GM21390 (cell line): ENCODE data around the gene ZNF143.
"Not testable (repeated sequence)": the region's sequence is repeated elsewhere in the genome, so short reads cannot be mapped to it uniquely, and the experiment has no call there.

Experiments used
- ATAC-seq: cut with Tn5 transposase; IDR thresholded peaks from one replicate; pipeline ENCODE4 v1.9.1; 2021; ENCODE audit not compliant: unreplicated experiment

Gene ZNF143

DNA sequence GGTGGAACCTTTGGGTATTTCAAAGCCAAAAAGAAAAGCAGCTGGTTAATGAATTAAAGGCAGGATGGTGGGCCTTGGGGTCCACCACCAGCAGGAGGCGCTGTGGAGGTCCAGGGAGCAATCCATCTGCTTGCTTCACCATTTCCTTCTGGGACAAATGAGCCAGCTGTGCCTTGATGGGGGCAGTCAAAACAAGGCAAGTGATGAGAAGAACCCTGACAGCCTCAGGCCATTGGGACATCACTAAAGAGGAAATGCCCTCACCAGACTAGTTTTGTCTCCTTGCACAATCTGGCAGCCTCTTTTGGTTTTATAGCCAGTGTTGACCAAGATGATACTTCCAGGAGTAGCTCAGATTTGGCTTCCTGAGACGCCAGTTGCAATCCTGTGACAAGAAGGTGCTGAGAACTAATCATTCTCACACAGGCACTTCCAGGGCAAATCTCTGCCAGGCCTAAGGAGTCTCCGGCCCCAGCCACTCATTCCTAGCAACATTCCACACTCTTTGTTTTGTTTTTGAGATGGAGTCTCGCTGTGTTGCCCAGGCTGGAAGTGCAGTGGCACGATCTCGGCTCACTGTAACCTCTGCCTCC, 74.5 kb downstream of the ZNF143 start:
- ATAC-seq, result no peak

DNA sequence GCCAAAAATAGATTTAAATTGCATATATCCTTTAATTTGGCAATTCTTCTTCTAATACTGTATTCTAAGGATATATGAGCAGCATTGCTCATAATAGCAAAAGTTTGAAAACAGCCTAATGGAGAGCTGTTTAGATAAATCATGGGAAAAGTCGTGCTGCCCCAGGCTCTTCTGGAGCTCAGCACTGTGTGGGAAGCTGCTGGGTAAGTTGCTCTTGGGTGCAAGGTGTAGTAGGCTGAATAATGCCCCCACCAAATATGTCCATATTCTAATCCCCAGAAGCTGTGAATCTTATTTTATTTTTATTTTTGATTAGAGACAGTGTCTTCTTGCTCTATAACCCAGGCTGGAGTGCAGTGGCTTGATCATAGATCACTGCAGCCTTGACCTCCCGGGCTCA, 77.7 kb downstream of the ZNF143 start:
- no peak for ATAC-seq

DNA sequence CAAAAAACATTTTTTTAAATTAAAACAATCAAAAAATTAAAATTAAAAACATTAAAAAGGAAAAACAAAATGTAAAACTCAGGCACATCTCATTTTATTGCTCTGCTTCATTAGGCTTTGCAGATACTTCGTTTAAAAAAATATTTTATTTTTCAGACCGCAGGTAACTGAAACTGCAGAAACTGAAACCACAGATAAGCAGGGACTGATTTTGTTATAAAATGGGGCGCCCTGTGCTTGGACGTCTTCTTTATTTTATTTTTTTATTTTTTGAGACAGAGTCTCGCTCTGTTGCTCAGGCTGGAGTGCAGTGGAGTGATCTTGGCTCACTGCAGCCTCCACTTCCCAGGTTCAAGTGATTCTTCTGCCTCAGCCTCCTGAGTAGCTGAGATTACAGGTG, 88.4 kb downstream of the ZNF143 start:
- not testable (repeated sequence) for ATAC-seq

DNA sequence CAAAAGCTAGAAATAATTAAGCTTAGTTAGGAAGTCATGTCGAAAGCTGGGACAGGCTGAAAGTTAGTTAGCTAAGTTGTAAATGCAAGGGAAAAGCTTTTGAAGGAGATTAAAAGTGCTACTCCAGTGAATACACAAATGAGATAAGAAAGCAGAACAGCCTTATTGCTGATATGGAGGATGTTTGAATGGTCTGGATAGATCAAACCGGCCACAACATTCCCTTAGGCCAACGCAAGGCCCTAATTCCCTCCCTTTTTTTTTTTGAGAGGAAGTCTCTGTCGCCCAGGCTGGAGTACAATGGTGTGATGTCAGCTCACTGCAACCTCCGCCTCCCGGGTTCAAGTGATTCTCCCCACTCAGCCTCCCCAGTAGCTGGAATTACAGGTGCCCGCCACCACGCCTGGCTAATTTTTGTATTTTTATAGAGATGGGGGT, 89.4 kb downstream of the ZNF143 start:
- no peak for ATAC-seq

DNA sequence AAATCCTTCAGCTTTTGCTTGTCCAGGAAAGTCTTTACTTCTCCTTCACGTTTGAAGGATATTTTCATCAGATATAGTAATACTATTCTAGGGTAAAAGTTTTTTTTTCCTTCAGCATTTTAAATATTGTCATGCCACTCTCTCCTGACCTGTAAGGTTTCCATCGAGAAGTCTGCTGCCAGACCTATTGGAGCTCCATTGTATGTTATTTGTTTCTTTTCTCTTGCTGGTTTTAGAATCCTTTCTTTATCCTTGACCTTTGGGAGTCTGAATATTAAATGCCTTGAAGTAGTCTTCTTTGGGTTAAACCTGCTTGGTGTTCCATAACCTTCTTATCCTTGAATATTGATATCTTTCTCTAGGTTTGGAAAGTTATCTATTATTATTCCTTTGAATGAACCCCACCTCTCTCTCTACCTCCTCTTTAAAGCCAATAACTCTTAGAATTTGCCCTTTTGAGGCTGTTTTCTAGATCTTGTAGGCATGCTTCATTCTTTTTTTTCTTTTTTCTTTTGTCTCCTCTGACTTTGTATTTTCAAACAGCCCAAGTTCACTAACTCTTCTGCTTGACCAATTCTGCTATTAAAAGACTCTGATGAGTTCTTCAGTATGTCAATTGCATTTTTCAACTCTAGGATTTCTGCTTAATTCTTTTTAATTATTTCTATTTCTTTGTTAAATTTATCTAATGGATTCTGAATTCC, 100.6 kb downstream of the ZNF143 start:
- ATAC-seq, result no peak

DNA sequence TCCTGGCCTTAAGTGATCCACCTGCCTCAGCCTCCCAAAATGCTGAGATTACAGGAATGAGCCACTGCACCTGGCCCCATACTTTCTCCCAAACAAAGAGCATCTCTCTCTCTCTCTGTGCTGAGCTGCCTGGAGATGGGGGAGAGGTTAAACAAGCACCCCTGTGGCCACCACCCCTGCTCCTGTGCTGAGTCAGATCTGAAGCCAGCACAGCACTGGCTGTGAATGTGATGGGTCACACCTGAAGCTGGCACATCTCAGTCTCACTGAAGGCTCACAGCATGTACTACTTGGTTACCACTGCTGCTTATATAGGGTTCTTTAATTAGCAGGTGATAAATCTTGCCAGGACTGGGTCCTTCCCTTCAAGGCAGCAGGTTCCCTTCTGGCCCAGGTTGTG, 101.9 kb downstream of the ZNF143 start:
- no peak for ATAC-seq

DNA sequence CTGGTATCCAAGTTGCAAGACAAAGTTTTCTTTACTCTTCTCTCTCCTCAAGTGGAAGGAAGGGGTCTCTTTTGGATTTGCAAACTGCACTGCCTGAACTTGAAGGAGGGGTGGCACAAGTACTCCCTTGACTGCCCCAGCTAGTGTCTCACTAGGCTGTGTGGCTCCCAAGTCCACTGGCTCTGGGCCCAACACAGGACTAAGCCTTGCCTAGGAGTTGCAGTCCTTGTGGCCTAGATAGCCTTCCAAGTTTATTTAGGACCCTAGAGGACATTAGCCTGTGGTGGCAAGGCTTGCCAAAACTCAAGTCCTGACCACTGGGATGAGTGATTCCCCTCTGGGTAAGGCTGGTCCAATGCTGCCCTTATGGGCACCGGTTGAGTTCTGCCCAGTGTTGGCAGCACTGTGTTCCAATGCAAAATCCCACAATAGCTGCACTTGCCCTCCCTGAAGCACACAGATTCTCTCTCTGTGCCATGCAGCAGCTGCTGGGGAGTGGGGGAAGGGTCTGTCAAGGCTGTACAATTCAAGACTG, 102.5 kb downstream of the ZNF143 start:
- no peak for ATAC-seq

DNA sequence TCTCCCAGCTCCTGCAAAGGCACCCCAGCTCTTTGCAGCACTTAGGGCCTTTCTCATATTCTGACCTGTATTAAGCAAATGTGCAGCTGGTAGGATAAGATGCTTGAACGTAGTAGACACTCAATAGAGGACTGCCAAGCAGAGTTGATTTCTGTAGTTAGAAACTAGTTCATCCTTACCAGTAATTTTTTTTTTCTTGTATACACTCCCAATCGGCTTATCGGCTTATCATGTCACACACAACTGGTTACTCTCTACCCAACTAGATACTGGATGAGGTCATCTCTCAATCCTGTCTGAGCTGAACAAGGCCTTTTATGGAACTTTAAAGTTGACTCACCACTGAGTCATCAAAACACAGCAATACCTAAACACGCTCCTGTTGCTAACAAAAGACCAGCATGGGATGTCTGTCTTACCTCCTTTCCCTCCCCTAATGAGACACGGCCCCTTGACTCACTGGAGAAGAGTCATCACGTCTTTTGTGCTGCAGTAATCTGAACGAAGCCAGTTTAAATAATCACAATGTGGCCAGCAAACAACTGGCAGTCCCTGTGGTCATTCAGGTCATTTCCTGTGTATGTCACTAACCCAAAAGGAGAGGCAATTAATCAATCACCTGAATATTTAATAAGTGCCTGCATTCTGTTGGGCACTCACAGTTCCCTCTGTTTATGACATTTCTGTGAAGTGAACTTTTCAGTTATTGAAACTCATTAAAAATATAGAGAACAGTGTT, 105.2 kb downstream of the ZNF143 start:
- peak; percentile 92 for ATAC-seq

DNA sequence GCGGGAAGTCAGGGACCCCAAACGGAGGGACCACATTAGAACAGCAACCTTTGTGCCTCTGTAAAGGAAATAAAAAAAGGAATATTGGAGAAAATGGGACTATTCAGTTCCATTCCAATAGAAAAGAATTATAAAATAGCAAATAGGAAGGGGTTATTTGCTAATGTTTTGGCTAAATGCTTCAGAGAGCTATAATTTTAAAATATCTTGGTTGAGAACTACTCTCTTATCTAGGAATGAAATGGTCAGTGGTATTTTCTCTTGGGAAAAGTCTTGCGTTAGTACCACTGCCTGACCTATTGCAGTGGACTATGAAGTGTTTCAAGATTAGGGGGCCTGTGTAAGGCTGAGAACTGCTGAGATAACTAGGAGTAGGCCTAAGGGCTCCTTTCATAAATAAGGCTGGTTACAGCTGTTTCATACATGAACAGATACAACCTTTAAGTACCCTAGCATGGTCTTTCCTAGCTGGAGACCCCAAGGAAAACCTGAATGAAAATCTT, 105.8 kb downstream of the ZNF143 start:
- ATAC-seq, result no peak

DNA sequence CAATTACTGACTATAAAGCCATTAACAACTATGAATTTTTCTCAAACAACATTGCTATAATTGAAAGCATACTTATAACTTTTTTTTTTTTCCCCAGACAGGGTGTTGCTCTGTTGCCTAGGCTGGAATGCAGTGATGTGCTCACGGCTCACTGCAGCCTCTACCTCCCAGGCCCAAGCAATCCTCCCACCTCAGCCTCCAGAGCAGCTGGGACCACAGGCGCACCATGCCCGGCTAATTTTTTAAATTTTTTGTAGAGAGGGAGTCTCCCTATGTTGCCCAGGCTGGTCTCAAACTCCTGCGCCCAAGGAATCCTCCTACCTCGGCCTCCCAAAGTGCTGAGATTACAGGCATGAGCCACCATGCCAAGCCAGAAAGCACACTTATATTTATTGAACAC, 106.6 kb downstream of the ZNF143 start:
- ATAC-seq, result no peak

DNA sequence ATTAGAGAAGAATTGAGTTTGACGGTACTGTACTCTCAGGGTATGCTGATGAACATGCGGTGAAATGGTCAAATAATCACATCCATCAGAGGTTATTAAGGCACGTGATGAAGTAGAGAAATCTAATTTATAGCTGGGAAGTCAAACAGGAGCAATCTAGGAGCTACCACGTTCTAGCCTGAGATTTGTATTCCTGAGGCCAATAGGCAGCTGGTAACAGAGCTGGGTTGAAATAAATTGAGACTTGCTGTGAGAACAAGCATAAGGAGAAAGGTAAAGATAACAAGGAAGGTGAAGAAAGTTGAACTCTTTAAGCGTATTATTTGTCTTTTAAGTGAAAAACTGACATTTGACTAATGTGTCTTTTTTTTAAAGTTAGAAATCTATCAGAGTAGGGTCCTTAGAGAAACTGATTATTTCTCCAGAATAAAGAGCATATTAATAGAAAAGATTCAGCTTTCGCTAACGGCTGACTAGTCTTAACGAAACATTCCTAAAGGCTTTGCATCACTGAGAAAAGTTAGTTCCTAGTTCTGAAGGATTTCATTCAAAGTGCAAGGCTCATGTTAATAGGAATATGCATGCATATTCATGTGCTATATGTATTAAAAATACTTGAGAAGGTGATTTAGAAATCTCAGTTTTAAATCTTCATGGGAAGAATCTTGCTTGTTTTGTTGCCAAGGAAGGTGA, 107.5 kb downstream of the ZNF143 start:
- no peak for ATAC-seq

DNA sequence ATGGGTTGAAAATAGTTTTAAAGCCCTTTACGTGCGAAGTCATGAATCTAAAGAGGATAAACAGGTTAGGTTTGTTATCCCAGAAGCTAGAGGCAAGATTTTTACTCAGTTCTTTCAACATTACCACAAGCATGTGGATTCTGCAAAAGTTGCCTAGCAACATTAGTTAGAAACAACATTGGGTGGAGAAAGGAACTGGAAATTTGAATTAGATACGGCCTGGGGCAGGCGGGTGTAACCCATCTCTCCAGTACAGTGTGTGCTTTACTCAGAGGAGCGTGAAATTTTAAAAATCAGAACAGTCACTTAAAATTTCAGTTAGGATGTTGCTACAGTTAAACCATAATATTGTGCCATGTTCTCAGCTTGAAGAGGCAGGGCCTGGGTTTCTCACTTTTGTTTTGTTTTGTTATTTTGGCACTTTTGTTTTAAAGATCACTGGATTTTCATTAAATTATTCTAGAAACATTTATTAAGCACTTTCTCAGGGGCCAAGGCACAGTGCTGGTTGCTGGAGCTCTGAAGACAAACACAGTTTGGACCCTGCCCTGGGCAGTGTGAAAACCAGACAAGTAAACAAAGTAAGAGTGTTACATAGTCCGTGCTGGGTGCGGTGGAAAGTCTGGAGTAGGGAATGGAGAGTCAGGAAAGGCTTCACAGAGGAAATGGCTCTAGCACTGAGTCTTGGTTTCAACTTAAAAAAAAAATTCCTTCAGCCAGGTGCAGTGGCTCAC, 108.2 kb downstream of the ZNF143 start:
- ATAC-seq, result no peak

DNA sequence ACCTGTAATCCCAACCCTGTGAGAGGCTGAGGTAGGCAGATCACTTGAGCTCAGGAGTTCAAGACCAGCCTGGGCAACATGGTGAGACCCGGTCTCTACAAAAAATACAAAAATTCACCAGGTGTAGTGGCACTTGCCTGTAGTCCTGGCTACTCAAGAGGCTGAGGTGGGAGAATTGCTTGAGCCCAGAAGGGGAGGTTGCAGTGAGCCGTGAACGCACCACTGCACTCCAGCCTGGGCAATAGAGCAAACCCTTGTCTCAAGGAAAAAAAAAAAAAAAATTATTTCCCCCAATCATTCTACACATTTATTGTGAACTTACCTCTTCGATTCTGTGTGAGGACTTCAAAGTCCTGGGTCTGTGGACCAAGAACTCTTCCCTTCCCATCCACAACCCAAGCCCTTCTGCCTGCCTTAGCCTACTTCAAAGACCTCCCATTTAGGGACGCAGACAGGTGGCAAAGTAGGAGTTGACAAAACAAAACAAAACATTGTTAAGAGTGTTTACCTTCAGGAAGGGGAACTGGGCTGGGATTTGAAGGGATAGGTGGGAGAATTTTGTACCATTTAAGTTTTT, 108.9 kb downstream of the ZNF143 start:
- ATAC-seq, result no peak

DNA sequence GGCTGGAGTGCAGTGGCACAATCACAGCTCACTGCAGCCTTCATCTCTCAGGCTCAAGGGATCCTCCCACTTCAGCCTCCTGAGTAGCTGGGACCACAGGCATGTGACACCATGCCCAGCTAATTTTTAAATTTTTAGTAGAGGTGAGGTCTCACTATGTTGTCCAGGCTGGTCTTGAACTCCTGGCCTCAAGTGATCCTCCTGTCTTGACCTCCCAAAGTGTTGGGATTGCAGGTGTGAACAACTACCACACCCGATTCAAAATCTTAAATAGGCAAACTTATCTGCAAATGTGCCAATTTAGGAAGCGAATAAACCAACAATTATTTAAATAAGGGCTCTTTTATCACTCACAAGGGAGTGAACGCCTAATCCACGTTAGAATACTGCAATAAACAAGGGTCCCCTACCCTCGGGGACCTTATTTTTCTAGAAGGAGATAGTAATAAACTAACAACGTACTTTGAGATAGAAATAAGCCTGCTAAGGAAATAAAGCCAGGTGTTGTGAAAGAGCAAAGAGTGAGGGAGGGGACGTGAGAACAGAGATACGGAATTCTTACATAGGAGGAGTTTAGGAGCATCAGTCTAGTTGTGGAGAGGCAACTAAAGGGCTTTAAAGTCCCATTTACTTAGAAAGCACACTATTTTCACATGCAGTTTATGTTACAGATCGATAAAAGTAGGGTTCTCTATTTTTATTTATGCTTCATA, 109.7 kb downstream of the ZNF143 start:
- no peak for ATAC-seq

DNA sequence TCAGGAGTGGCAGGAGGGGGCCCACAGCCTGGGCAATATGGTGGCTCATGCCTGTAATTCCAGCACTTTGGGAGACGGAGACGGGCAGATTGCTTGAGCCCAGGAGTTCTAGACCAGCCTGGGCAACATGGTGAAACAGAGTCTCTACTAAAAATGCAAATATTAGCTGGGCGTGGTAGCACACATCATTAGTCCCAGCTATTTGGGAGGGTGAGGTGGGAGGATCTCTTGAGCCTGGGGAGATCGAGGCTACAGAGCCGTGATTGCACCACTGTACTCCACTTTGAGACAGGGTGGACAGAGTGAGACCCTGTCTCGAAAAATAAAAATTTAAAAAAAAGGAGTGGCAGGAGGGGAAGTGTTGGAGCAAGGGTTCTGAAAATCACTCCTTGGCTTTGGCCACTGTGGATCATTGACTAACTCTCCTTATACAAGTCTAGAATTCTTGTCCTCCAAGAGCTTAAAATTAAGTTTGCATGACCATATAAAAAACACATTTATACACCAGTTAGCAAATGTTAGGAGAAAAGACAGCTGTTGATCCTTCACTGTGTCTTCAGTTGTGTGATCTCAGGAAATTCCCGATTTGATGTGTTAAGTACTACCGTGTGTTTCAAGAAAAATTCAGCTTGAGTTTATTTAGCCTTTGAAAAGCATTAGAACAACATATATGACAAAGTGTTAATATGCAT, 110.4 kb downstream of the ZNF143 start:
- ATAC-seq, result no peak

DNA sequence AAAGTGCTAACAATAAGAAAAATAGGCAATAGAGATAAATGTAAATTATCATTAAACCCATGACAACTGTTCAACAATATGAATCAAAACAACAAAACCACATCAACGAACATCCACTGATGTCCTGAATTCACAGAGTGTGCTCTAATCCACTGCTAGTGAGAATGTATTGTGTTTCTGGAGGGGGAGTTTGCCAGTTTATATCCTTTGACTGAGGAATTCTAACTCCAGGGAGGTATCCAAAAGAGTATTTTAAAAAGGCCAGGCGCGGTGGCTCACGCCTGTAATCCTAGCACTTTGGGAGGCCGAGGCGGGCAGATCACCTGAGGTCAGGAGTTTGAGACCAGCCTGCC, 110.9 kb downstream of the ZNF143 start:
- no peak for ATAC-seq

DNA sequence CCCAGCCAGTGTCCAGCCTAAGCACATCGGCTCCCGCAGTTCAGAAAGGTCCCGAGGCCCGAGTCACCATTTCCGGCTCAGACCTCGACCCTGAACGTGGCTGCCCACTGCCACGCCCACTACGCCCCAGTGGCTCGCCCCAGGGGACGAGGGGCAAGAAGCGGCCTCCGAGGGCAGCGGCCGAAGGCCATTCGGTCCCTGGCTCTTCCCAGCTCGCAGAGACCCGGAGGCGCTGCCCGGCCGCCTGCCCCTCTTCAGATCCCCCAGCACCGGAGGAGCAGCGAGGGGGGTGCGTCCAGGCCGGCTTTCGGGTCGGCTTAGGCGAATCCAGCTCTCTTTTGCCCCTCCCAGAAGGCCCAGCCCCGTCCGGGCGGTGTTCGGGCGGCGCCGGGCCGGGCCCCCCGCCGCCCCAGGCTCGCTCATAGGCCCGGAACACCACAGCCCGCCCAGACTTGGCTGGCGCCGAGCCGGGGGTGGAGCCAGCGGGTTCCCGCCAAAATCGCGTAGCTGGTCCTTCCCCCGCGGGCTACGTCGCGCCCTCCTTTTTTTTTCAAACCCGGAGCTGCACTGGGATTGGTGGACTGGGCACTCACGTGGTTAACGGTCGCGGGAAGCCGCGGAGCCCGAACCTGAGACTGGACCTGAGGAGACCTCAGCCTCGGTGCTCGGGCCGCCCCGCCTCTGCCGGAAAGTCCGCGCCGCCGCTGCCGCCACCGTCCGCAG, 112.4 kb downstream of the ZNF143 start, which contains the start of gene WEE1:
TSS of gene WEE1 (plus strand) at position 619 of the 723 bp plus-strand sequence. CDS start 264 bp downstream, outside the sequence.
- ATAC-seq, result peak; percentile 79
